Smooth muscle cell (in vitro differentiated cells): Measurements from ENCODE around the gene SUN5. TPM values are rescaled to one million over a fixed set of nuclear protein-coding genes. Genes with fewer than 3 reads are reported as not detected.

Experiments used
- DNase-seq: peaks from one replicate; lab custom pipeline; 2025; ENCODE audit not compliant: unreplicated experiment; lab: John Stamatoyannopoulos, UW
- H2AFZ ChIP-seq: fragments of 200-600 bp; sonication (generic); 2 replicates; pipeline ENCODE4 v1.6.0; 2016; ENCODE audit warnings: antibody characterized with exemption, low read depth, mild to moderate bottlenecking
- H3F3A ChIP-seq: fragments of 200-600 bp; sonication (generic); 2 replicates; pipeline ENCODE4 v1.6.0; 2017; ENCODE audit warnings: antibody characterized with exemption, low read depth
- H3K27ac ChIP-seq: fragments of 200-600 bp; sonication (generic); 2 replicates; pipeline ENCODE4 v1.5.1; 2016; ENCODE audit warnings: low read depth, mild to moderate bottlenecking
- H3K27me3 ChIP-seq: fragments of 200-600 bp; sonication (generic); 2 replicates; pipeline ENCODE4 v1.6.1; 2016; ENCODE audit warnings: low read depth, mild to moderate bottlenecking
- H3K36me3 ChIP-seq: fragments of 200-600 bp; sonication (generic); 2 replicates; pipeline ENCODE4 v1.5.1; 2016; ENCODE audit warnings: low read depth
- H3K4me1 ChIP-seq: fragments of 200-600 bp; sonication (generic); 2 replicates; pipeline ENCODE4 v1.5.1; 2016; ENCODE audit warnings: low read depth
- H3K4me2 ChIP-seq: fragments of 200-600 bp; sonication (generic); 2 replicates; pipeline ENCODE4 v1.6.0; 2016; ENCODE audit warnings: mild to moderate bottlenecking
- H3K4me3 ChIP-seq: fragments of 200-600 bp; sonication (generic); 2 replicates; pipeline ENCODE4 v1.5.1; 2016; ENCODE audit warnings: mild to moderate bottlenecking
- H3K79me2 ChIP-seq: fragments of 200-600 bp; sonication (generic); 2 replicates; pipeline ENCODE4 v1.6.0; 2016; ENCODE audit warnings: low read depth, mild to moderate bottlenecking
- H3K9ac ChIP-seq: fragments of 200-600 bp; sonication (generic); 2 replicates; pipeline ENCODE4 v1.6.0; 2016; ENCODE audit warnings: low read depth
- H3K9me3 ChIP-seq: fragments of 200-600 bp; sonication (generic); replicated peaks from 2 replicates; pipeline ENCODE4 v1.5.1; 2016; ENCODE audit warnings: low read depth
- H4K20me1 ChIP-seq: fragments of 200-600 bp; sonication (generic); 2 replicates; pipeline ENCODE4 v1.6.0; 2016; ENCODE audit warnings: low read depth
- CTCF ChIP-seq: fragments of 200-600 bp; sonication (generic); IDR thresholded peaks from 2 replicates; pipeline ENCODE4 v1.5.1; 2017; ENCODE audit warnings: borderline replicate concordance, mild to moderate bottlenecking, antibody characterized with exemption; ENCODE audit not compliant: insufficient read depth, poor library complexity, severe bottlenecking
- WGBS: methylation state at CpG from one replicate; pipeline ENCODE4 v1.1.7; 2016; ENCODE audit warnings: low lambda C conversion rate; 5-methylcytosine and 5-hydroxymethylcytosine counted together
- polyA plus RNA-seq: library from polyadenylated mRNA; unstranded; fragments of >200 nt; fragmentation: Nextera tagmentation; extraction: Ambion mirVana; gene quantifications from 2 replicates; pipeline ENCODE4 v1.2.1, GENCODE V29; 2016
- total RNA-seq: library from RNA; depleted of rRNA; stranded (reverse); fragments of >200 nt; gene quantifications from 2 replicates; pipeline ENCODE4 v1.2.3, GENCODE V29; 2014

The SUN5 gene
- total and polyA plus RNA-seq, 2 experiments from 2014 or later: not detected

DNA sequence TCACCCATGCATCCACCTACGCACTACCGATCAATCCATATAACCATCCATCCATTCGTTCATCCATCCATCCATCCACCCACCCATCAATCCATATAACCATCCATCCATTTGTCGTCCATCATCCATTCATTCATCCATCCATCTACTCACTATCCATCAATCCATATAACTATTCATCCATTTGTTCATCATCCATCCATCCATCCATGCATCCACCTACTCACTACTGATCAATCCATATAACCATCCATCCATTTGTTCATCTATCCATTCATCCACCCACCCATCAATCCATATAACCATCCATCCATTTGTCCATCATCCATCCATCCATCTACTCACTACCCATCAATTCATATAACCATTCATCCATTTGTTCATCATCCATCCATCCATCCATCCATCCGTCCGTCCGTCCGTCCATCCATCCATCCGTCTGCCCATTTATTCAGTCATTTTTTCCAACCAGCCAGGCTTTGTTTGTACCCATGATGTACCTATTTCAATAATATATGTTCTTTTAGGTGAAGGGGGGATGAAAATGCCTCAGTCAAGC is 21.2 kb upstream of the SUN5 start:
- no peak for DNase-seq
- Histone ChIP-seq H3K27me3 (peaks cover 49% of the 10 kb centered on the region), H3K4me2 (no peak overlapping the region), H2AFZ (no peak overlapping the region), H4K20me1 (no peaks in the 10 kb centered on the region), H3K4me3 (no peak overlapping the region), H3K9me3 (no peaks in the 10 kb centered on the region), H3K36me3 (no peaks in the 10 kb centered on the region), H3K27ac (no peak overlapping the region), H3K4me1 (no peaks in the 10 kb centered on the region), H3K9ac (no peak overlapping the region), H3K79me2 (no peaks in the 10 kb centered on the region), H3F3A (no peaks in the 10 kb centered on the region)
- no peak for TF ChIP-seq CTCF
- WGBS: 64% methylated on average over 9 of the region's 9 CpGs

GRCh38 chr20:33024609-33025317 is 20.5 kb upstream of the SUN5 start:
- no peak overlapping the region for H2AFZ ChIP-seq
- H3K36me3 ChIP-seq: no peaks in the 10 kb centered on the region
- H3K27me3 ChIP-seq: peaks cover 44% of the 10 kb centered on the region
- H3K9me3 ChIP-seq: no peaks in the 10 kb centered on the region
- H3K4me3 ChIP-seq: no peak overlapping the region
- H3K4me1 ChIP-seq: no peaks in the 10 kb centered on the region
- no peak overlapping the region for H3K27ac ChIP-seq
- 78% methylated on average over 5 of the region's 5 CpGs for WGBS
- no peak for TF ChIP-seq CTCF
- no peak overlapping the region for H3K9ac ChIP-seq
- H3K4me2 ChIP-seq: no peak overlapping the region
- H3K79me2 ChIP-seq: no peaks in the 10 kb centered on the region
- no peak for DNase-seq
- H4K20me1 ChIP-seq: no peaks in the 10 kb centered on the region
- no peaks in the 10 kb centered on the region for H3F3A ChIP-seq

GRCh38 chr20:33024243-33024560 is 20.0 kb upstream of the SUN5 start:
- Histone ChIP-seq H4K20me1 (no peaks in the 10 kb centered on the region), H3K79me2 (no peaks in the 10 kb centered on the region), H3K9ac (no peak overlapping the region), H3K9me3 (no peaks in the 10 kb centered on the region), H3K4me2 (no peak overlapping the region), H3K27me3 (peaks cover 40% of the 10 kb centered on the region), H3K27ac (no peak overlapping the region), H2AFZ (no peak overlapping the region), H3F3A (no peaks in the 10 kb centered on the region), H3K36me3 (no peaks in the 10 kb centered on the region), H3K4me3 (no peak overlapping the region), H3K4me1 (no peaks in the 10 kb centered on the region)
- DNase-seq: no peak
- WGBS: 74% methylated on average over 1 of the region's 1 CpG
- TF ChIP-seq CTCF: no peak
